CD4-positive, alpha-beta T cell treated with Interleukin-2 at 100 ng/mL for 4 hours (primary cell): ENCODE results near the gene SIGLEC7.
"Not testable (repeated sequence)": the region's sequence is repeated elsewhere in the genome, so short reads cannot be mapped to it uniquely, and the experiment has no call there.

Experiments
- DNase-seq: peaks from one replicate; pipeline ENCODE4 v3.0.0-alpha.2; 2020; ENCODE audit warnings: low spot score

The SIGLEC7 gene

DNA sequence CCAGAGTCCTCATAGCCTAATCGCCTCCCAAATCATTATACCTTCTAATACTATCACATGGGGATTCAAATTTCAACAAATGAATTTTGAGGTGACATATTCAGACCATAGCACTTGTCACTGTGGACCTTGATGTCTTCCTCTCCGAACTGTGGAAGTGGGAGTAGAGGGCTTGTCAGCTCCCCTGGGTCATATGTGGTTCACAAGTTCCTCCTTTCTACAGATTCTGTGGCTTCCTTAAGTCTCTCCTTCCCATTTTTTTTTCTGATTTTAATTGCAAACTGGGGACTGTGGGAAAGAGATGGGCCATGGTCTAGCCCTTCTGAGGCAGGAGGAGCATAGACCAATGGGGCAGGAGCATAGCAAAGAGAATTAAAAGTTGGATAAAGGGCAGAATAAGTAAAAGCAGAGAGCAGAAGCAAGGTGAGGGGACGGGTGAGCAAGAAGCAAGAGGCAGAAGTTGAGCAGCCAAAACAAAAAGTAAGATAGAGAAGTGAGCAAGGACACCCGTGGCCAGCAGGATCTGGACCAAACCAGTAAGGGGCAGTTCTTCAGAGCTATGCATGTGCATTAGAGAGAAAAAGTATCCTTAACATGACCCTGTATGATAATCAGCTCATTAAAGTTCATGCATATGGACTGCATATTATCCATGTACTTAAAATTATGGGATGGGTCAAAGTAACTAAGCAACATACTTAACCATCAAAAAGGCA lies 2.6 kb upstream of the SIGLEC7 start:
- DNase-seq = no peak

DNA sequence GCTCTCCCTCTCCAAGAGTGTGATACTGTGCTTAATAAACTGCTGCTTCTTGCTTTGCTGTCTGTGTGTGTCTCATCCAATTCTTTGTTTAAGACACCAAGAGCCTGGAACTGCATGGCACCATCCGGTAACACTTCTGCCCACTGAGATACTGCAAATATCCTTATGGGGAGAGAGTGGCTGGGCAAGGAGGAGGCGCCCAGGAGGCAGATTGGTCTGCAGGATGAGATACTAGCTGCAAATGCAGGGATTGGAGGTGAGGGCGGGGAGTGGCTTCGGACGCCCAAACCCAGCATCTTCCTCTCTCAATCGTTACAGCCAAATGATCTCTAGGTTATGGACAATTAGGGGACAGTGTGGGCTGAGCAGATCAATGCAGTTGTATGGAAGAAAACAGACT lies 1.7 kb upstream of the SIGLEC7 start:
- DNase-seq = no peak

DNA sequence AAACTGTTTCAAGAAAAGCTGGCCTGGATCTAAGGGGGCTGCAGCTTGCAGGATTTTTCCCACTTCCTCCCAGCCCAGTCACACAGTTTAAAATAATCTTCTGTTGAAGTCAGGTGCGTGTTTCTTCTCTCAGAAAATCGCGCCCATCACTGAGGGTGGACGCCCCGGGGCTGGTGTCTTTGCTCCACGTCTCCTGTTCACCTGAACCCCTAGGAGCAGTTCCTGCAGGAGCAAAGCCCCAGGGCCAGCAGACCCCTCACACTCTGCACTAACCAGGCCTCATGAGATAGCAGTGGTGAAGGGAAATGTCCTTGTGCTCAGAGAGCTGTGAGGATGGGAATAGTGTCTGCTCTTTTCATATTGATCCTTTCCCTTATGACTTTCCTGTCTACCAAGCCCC lies 920 bp upstream of the SIGLEC7 start:
- no peak for DNase-seq

DNA sequence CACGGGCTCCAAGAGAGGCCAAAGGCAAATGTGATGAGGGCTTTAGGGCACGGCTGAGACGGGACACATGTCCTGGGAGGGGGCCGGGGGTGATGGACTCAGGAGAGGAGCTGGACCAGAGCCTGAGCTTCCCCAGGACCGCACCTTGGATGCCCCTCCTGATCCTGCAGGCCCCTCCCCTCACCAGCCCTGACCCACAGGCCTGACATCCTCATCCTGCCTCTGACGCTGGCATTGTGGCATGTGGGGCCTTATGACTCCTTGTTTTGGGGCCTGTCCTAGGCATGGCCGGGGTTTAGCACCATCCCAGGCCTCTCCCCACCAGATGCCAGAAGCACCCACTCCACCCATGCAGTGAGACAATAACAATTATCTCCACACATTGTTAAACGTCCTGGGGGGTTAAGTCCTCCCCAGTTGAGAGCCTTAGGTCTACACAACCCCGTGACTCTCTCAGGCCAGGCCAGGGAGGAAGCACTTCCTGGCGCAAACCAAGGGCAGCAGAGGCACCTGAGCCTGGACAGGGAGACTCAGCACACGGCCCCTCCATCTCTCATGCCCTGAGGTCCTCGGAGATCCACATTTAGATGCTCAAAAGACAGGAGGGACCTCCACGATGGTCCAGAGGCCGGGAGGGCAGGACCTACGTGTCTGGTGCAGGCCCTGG lies 841 bp downstream of the SIGLEC7 start:
- DNase-seq = not testable (repeated sequence)

DNA sequence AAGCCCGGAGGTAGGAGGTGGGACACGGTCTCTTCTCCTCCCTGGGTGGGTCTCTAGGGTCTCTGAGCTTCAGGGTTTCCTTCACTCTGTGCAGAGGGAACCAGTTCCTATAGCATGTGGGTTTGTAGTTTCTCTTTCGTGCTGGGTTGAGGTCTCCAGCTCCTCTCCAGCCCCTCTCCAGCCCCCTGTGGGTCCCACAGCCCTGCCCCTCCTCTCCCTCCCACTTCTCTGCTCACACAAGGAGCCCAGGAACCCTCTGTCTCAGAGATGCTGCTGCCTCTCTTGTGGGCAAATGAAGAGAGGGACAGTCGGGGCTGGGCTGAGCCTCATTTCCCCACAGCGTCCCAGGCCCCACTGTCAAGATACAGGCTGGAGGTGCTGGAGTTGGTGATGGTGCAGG lies 1.4 kb downstream of the SIGLEC7 start:
- no peak for DNase-seq

DNA sequence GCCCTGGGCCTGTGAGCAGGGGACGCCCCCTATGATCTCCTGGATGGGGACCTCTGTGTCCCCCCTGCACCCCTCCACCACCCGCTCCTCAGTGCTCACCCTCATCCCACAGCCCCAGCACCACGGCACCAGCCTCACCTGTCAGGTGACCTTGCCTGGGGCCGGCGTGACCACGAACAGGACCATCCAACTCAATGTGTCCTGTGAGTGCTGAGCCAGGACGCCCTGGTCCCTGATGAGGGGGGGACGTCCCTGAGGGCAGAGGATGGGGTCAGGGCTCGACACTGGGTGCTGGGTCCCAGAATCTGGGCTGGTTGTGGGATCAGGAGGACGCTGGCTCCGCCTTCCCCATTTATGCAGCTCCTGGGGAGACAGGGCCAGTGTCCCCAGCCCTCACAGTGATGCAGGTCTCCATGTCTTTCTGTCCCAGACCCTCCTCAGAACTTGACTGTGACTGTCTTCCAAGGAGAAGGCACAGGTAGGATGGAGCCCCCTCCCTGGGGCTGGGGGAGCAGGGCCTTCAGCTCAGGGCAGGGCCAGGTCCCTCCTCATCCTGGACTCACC lies 2.5 kb downstream of the SIGLEC7 start:
- DNase-seq = no peak

DNA sequence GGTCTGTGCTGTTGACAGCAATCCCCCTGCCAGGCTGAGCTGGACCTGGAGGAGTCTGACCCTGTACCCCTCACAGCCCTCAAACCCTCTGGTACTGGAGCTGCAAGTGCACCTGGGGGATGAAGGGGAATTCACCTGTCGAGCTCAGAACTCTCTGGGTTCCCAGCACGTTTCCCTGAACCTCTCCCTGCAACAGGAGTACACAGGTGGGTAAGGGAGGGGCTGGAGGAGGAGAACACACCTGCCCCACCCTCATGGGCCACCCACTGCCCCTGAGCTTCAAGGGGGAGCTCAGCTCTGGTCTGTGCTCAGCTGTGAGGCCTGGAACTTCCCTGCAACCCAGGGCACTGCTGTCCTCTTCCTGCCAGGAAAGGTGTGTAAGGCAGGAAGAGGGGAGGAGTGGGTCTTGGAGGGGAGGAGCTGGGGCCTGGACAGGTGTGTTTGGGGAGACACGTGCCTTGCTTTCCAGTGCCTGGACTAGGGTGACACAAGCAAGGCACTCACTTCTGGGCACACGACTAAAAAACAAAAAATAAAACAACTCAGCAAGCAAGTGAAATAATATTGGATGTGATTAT lies 3.9 kb downstream of the SIGLEC7 start:
- DNase-seq = no peak

DNA sequence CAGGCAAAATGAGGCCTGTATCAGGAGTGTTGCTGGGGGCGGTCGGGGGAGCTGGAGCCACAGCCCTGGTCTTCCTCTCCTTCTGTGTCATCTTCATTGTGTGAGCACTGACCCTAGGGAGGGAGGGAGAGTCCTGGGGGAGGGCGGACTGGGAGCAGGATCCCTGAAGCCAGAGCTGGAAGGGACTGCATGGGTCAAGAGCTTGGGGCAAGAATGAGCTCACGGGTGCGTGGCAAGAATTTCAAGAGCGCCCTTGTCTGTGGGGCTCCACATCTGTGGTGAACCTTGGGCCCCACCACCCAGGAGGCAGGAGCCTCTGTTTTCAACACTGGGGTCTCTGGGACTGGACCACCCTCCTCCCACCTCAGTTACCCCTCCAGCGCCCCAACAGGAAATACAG lies 4.7 kb downstream of the SIGLEC7 start:
- no peak for DNase-seq

DNA sequence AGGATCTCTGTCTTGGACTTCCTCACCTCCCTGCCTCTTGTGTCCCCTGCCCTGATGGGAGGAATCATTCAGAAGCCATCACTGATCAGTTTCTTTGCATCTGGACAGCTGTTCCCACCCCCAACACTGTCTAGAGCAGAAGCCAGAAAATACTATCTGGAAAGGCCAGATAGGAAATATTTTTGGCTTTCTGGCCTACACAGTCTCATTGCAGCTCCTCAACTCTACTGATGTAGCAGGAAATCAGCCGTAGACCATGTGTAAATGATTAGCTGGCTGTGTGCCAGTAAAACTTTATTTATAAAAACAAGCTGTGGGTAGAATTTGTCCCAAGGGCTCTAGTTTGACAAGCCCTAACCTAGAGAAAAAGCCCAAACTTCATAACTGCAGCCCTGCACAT lies 5.6 kb downstream of the SIGLEC7 start:
- DNase-seq = no peak

DNA sequence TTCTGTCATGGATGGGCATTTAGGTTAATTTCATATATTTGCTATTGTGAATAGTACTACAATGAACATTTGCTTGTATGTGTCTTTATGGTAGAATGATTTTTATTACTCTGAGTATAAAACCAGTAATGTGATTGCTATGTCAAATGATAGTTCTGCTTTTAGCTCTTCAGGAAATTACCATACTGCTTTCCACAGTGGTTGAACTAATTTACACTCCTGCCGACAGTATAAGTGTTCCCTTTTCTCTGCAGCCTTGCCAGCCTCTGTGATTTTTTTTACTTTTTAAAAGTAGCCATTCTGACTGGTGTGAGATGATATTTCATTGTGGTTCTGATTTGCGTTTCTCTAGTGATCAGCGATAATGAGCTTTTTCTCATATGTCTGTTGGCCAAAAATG lies 6.5 kb downstream of the SIGLEC7 start:
- DNase-seq = no peak

DNA sequence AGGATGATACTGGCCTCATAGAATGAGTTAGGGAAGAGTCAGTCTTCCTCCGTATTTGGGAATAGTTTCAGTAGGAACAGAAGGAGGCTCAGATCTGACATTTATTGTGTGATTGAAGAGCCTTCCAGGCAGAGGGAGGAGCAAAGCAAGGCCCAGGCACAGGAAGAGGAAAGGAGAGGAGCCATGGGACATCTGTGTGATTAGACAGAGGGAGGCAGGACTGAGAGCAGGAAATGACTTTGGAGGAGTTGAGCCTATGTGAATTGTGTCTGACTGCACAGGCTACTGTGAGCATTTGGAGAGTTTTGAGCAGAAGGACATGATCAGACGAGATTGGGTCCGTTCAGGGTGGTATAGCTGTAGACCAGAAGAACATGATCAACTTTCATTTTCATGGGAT lies 8.5 kb downstream of the SIGLEC7 start:
- no peak for DNase-seq

DNA sequence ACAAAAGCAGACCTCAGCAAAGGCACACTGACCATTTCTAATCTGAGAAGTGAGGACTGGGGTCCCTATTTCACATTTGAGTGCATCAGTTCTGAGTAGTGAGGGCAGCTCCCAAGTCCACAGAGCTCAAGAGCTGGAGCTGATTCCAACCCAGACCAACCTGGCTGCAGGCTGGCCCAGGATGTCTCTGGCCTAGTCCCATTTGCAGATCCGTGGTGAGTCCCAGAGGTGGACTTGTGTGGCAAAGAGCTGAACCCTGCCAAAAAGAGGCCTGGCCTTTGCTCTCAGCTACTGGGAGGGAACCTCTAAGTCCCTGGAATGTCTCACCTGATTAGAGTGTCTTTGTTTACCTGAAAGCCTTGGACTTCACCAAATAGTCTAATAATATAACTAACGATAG lies 14.6 kb downstream of the SIGLEC7 start:
- DNase-seq = no peak

DNA sequence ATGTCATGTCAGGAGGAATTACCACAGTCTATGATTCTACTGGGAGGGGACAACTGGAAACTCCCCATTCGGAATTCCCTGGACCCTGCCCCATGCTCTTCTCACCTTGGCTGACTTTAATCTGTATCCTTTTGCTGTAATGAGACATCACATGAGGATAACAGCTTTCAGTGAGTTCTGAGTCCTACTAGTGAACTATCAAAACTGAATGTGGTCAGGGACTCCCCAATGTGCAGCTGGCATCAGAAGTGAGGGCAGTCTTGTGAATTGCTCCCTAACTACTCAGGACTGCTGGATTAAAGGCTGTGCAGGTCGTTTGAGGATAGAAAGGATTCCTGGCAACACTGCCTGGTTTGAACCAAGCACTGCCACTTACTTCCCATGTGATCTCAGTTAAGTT lies 15.2 kb downstream of the SIGLEC7 start:
- no peak for DNase-seq

DNA sequence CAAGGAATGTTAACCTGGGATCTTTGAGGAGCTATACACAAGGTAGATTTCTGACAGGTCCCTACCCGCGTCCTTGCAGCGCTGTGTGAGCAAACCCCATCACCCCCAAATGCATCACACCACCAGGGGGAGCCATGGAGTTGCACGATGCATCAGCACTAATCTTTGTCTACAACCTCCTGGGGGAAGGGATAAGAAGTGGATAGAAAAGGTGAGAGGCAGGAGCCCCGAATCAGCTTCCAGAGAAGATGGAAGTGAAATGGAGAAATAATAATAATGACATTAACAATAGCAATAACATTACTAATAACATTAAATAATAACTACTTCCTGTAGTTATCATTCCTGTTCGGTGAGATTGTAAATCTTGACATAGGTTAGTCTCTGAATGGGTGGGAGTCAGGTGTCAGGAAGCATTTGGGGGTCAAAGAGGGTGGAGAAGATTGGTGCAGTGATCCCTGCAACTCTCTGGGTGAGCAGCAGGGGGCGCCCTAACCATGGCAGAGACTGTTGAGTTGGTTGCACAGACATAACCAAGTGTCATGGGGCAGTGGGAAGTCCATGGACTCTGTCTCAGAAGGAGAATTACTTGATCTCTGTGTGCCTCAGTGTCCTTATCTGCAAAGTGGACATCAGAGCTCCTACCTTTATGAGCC lies 16.5 kb downstream of the SIGLEC7 start:
- DNase-seq = peak; percentile 72

DNA sequence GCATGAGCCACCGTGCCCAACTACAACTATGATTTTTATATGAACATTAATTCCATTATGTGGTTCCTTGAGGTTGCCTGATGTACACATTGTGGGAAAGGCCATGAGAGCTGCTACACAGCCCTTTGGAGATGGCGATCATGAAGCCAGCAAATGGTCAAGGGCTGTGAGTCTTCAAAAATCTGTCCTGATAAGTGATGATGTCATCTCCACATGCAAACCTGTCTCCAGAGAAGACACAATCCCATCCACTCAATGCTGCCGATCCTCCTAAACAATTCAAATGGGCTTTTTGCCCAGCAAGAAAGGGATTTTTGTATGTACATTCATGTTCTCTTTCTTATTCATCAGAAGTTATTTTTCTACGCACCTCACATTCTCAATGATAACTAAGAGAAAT lies 17.6 kb downstream of the SIGLEC7 start:
- DNase-seq = no peak

DNA sequence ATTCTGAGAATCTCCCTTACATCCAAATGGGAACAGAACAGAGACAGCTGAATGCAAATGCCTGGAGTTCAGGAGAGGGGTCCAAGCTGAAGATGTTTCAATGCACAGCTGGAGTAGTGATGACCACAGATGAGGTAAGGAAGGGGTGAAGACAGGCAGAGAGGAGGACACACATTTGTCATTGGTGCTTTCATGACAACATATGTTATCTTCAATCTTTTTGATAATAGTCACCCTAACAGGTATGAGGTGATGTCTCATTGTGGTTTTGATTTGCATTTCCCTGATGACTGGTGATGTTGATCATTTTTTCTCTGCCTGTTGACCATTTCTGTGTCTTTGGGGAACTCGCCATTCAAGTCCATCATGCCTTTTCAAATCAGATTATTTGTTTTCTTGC lies 19.2 kb downstream of the SIGLEC7 start:
- no peak for DNase-seq

DNA sequence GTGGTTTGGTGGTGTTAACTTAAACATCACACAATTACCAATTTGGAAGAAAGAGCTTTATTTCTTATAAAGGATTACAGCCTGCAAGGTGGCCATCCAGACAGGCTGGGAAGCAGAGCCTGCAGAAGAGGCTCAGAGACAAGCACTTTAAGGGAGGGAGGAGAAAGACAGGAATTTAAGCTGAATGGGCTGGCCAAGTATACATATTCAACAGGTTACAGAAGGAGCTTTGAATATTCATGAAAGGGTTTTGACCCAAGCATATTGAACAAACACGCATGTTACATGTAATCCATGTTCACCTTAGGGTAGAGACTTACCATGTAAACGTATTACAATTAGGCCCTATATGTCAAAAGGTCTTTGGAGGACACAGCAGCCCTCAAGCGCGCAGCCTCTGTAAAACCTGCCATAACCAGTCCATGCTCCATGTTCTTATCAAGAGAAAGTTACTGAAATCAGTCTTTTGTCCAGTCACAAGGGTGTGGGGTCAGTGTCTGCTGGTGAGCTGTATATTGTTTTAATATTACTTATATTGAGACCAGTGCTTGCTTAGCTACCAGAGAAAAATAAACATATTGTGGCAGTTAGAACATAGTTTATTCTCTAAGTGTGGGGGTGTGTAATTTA lies 19.9 kb downstream of the SIGLEC7 start:
- DNase-seq = no peak

DNA sequence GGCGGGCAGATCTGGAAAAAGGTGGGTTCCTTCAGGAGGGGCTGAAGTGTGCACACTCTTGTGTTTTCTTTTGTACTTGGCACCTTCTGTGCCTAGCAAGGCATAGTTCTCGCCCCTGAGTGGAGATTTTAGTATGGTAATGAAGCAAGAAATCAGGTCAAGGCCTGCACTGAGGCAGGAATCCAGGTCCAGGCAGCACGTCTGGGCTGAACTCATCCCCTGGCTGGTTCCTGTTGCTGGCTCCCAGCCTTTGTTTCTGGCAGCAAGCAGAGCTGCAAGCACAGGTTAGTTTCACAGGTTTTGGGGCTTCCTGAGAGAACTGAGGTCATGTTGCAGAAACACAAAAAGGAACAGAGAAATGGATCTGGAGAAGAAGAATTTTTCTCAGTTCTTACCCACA lies 21.2 kb downstream of the SIGLEC7 start:
- no peak for DNase-seq

DNA sequence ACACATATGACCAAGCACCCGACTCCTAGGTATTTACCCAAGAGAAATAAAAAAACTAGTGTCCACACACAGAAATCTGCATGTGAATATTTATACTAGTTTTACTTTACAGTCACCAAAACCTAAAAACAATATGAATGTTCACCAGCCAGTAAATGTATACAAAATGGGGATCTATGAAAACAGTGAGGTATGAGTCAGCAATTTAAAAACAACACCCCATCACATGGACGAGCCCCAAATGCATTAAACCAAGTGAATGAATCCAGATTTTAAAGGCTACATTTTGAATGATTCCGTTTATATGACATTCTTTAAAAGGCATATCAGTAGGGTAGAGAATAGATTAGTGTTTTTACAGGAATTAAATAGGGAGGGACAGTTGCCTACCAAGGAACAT lies 22.1 kb downstream of the SIGLEC7 start:
- no peak for DNase-seq

DNA sequence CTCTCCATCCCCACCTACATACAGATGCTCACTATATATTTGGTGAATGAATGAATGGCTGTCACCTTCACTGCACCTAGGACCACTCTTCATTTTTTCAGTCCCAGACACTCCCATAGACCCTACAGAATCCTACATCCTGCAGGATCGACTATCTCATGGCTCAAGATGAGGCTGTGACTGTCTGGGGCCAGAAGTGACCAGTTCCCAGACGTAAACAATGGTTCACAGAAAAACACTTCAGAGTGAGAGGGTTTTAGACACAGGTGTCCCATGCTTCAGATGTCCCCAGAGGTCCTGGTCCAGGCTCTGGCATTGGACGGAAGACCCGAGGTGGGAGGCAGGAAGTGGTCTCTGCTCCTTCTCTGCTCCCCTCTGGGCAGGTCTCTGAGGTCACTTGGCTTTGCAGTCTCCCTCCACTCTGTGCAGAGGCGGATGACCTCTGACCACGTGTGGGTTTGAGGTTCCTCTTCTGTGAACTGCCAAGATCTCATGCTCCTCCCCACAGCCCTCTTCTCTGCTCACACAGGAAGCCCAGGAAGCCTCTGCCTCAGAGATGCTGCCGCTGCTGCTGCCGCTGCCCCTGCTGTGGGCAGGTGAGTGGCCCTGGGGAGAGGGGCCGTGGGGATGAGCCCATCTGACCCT lies 24.9 kb downstream of the SIGLEC7 start:
- peak; percentile 16 for DNase-seq

DNA sequence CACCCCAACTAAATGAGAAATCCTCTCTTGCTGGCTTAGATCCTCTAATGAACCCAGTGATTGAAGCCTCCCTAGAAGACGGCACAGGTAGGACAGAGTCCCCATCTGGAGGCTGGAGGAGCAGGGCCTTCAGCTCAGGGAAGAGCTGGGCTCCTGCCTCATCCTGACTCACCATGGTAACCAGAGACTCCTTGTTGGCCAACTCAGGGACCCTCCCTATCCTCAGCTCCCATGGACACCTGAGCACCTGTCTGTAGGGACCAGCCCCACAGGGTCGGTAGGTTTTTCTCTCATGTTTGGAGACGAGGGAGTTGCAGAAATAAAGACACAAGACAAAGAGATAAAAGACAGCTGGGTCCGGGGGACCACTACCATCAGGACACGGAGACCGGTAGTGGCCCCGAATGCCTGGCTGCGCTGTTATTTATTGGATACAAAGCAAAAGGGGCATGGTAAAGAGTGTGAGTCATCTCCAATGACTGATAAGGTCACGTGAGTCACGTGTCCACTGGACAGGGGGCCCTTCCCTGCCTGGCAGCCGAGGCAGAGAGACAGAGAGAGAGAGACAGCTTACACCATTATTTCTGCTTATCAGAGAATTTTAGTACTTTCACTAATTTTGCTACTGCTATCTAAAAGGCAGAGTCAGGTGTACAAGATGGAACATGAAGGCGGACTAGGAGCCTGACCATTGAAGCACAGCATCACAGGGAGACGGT lies 26.6 kb downstream of the SIGLEC7 start:
- DNase-seq = no peak
